NCI-H2171 treated with DMSO at 0.1 percent for 48 hours (cell line): ENCODE data around the gene TMEM40.
A peak's percentile ranks its signal among the peaks of the same experiment; 100 is the strongest.
"Not testable (repeated sequence)": the region's sequence is repeated elsewhere in the genome, so short reads cannot be mapped to it uniquely, and the experiment has no call there.

Source experiments
- DNase-seq: peaks from one replicate; lab custom pipeline; 2025; lab: John Stamatoyannopoulos, UW

Gene TMEM40, protein sequence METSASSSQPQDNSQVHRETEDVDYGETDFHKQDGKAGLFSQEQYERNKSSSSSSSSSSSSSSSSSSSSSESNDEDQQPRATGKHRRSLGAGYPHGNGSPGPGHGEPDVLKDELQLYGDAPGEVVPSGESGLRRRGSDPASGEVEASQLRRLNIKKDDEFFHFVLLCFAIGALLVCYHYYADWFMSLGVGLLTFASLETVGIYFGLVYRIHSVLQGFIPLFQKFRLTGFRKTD

GRCh38 chr3:12759097-12759679 lies at the start of gene TMEM40:
TSS of gene TMEM40 (minus strand) at chr3:12759259. CDS start at chr3:12749832, 9,427 bp downstream.
- peak; percentile 62 for DNase-seq

- no peak for DNase-seq
Measured at GRCh38 chr3:12808587-12808986, 49.5 kb upstream of the TMEM40 start.

GRCh38 chr3:12807601-12808359 lies 48.7 kb upstream of the TMEM40 start:
- no peak for DNase-seq

GRCh38 chr3:12807066-12807465 lies 48.0 kb upstream of the TMEM40 start:
- DNase-seq, result no peak

GRCh38 chr3:12803371-12803770 lies 44.3 kb upstream of the TMEM40 start:
- DNase-seq, result no peak

GRCh38 chr3:12799525-12800440 lies 40.7 kb upstream of the TMEM40 start:
- no peak for DNase-seq

- no peak for DNase-seq
Measured at GRCh38 chr3:12798559-12799179, 39.6 kb upstream of the TMEM40 start.

GRCh38 chr3:12797892-12798558 lies 39.0 kb upstream of the TMEM40 start:
- no peak for DNase-seq

GRCh38 chr3:12797124-12797891 lies 38.2 kb upstream of the TMEM40 start:
- peak; percentile 25 for DNase-seq

DNA sequence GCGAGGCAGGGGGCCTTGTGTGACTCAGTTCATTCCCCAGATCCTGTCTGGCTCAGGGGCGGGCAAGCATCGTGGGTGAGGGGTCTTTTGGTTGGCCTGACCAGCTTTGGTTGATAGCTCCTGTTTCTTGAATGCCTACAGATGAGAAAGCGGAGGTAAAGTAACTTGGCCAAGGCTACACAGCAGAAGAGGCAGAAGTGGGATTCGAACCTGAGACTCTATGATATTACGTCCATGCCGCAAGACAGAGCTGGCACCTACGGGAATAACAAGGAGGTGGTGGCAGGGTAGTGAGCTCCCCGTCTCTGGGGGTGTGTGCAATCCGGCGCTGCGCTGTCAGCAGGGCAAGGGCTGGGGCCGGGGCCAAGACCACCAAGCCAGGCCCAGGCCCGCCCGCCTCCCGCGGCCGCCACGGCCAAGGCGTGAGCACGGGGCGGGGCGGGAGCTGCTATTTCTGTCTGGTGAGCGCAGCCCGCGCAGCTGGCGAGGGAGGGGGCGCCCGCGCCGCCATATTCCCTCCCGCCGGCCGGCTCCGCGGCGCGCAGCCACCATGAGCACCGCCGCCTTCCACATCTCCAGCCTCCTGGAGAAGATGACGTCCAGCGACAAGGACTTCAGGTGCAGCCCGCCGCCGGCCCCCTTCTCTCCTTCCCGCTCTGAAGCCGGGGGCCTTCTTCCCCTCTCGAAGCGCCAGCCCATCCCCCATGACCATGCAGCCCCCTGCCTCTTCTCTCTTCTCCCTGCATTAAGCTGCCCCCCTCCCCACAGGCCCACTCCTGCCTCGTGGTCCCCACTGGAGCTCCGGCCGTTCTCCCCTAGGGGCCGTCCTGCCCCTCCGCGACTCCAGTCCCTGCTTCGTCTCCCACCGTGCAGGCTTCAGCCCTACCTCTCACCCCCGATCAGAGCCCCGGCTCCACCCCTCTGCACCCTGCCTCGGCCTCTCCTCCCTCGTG lies 37.4 kb upstream of the TMEM40 start, which contains the start of gene CAND2:
Gene CAND2, plus strand, starts transcription at position 510 of the 953 bp plus-strand sequence. Its CDS starts 41 bp downstream, at position 551.
- DNase-seq, result peak; percentile 39

DNA sequence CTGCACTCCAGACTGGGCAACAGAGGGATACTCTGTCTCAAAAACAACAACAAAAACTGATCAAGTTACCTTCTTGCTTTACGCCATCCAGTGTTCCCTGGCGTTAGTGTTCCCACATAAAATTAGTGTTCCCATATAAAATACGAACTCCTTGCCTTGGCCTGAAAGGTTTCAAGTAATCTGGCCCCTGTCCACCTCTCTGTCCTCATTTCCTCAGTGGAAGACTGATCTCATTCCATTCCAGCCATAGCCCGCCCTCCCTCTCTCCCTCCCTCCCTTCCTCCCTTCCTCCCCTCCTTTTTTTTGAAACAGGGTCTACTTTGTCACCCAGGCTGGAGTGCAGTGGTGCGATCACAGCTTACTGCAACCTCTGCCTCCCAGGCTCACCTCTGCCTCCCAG lies 34.6 kb upstream of the TMEM40 start:
- no peak for DNase-seq

DNA sequence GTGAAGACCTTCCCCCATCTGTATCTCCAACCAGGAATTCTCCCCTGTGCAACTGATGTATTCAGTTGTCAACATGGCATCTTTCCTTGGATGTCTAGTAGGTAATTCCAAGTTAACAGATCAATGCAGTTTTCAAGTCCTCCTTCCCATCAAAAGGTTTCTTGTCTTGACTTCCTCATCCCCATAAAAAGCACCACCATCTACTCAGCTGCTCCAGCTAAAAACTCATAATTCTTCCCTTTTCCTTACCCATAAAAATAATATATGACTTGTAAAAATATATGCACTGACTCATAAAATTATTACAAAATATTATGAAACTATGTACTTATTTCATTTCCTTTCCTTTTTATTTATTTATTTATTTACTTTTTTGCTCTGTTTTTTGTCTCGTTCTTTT lies 32.4 kb upstream of the TMEM40 start:
- no peak for DNase-seq

GRCh38 chr3:12787967-12788690 lies 29.1 kb upstream of the TMEM40 start:
- not testable (repeated sequence) for DNase-seq

DNA sequence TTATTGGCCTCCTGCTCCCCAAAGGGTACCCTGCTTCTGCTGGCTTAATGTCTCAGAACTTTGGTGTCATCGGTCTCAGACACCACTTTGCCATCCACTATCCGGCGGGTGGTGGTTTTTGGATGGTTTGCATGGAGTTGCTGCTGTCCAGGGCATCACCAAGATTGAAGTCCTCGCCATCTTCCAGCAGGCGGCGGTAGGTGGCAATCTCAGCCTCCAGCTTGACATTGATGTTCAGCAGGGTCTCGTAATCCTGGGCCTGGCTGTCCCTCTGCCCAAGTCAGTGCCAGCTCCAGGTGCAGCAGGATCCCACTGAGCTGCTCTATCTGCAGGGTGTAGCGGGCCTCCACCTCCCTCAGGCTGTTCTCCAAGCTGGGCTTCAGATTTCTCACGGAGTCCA lies 28.3 kb upstream of the TMEM40 start:
- not testable (repeated sequence) for DNase-seq

- no peak for DNase-seq
Measured at GRCh38 chr3:12785096-12785495, 26.0 kb upstream of the TMEM40 start.

DNA sequence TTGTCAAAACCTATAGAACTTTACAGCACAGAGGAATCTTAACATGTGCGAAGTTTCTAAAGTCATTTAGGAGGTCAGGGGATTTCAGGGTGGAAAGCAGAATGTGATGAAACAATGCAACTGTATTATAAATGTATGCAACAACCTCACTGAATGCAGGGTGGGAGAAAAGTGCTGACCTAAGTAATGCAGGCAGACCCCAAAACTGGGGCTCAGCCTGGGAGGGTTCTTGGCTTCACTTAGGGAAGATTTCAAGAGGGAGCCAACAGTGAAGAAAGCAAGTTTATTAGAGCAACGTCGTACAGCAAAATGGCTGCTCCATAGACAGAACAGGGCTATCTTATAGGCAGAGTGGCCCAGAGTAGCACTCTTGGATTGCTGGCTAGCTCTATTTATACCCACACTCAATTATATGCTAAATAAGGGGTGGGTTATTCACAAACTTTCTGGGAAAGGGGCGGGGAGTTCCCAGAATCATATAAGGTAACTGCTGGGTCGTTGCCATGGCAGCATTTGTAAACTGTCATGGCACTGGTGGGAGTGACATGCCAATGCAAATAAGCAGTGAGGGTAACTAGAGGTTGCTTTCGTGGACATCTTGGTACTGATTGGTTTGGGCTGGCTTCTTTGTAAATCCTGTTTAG lies 23.2 kb upstream of the TMEM40 start:
- no peak for DNase-seq

- no peak for DNase-seq
Measured at GRCh38 chr3:12780751-12781150, 21.7 kb upstream of the TMEM40 start.

- no peak for DNase-seq
Measured at GRCh38 chr3:12777171-12777570, 18.1 kb upstream of the TMEM40 start.
